ENCODE data around the gene ARAF. TPM values are rescaled to one million over a fixed set of nuclear protein-coding genes. Genes with fewer than 3 reads are reported as not detected.
"Not testable (repeated sequence)": the region's sequence is repeated elsewhere in the genome, so short reads cannot be mapped to it uniquely, and the experiment has no call there.

ARAF gene
- total RNA-seq = 66.8 and 73.9 TPM in 2 replicates
- long read RNA-seq, transcript ARAF-202 (6 exons, 1,271 nt) = major isoform, 14 of 28 reads
- long read RNA-seq, partial matches to known transcripts = 12 of 28 reads
- long read RNA-seq, other reads (novel, unspliced or antisense) = 2 of 28 reads

GRCh38 chrX:47560934-47561658, at the start of gene ARAF:
TSS of gene ARAF (plus strand) at chrX:47561205. CDS start at chrX:47562968, 1,763 bp downstream.
- Mint-ChIP-seq H3K27ac (ENCODE audit: unreplicated experiment) (peak within 1 kb of the TSS; percentile 95), H3K4me1 (ENCODE audit: unreplicated experiment) (peaks cover 19% of the 10 kb centered on the region), H3K9me3 (ENCODE audit: unreplicated experiment) (no peaks in the 10 kb centered on the region), H3K36me3 (ENCODE audit: unreplicated experiment) (peaks cover 6% of the 10 kb centered on the region), H3K4me3 (ENCODE audit: unreplicated experiment) (peak within 1 kb of the TSS; percentile 85), H3K27me3 (ENCODE audit: unreplicated experiment) (no peaks in the 10 kb centered on the region)
- peak; percentile 98 for DNase-seq (ENCODE audit: extremely low spot score, unreplicated experiment)
- TF ChIP-seq, protein P1, sequence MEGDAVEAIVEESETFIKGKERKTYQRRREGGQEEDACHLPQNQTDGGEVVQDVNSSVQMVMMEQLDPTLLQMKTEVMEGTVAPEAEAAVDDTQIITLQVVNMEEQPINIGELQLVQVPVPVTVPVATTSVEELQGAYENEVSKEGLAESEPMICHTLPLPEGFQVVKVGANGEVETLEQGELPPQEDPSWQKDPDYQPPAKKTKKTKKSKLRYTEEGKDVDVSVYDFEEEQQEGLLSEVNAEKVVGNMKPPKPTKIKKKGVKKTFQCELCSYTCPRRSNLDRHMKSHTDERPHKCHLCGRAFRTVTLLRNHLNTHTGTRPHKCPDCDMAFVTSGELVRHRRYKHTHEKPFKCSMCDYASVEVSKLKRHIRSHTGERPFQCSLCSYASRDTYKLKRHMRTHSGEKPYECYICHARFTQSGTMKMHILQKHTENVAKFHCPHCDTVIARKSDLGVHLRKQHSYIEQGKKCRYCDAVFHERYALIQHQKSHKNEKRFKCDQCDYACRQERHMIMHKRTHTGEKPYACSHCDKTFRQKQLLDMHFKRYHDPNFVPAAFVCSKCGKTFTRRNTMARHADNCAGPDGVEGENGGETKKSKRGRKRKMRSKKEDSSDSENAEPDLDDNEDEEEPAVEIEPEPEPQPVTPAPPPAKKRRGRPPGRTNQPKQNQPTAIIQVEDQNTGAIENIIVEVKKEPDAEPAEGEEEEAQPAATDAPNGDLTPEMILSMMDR (IDR thresholded peaks at IDR 0.05) = no peak

- H3K4me3 Mint-ChIP-seq (ENCODE audit: unreplicated experiment) = peak overlapping the region; percentile 51
- H3K36me3 Mint-ChIP-seq (ENCODE audit: unreplicated experiment); H3K27ac Mint-ChIP-seq (ENCODE audit: unreplicated experiment); H3K27me3 Mint-ChIP-seq (ENCODE audit: unreplicated experiment); H3K9me3 Mint-ChIP-seq (ENCODE audit: unreplicated experiment); DNase-seq (ENCODE audit: extremely low spot score, unreplicated experiment); H3K4me1 Mint-ChIP-seq (ENCODE audit: unreplicated experiment): not testable (repeated sequence)
Measured at GRCh38 chrX:47512383-47512782, 48.6 kb upstream of the ARAF start.

GRCh38 chrX:47513034-47513965, 47.7 kb upstream of the ARAF start:
- H3K4me3 Mint-ChIP-seq (ENCODE audit: unreplicated experiment) = peak overlapping the region; percentile 81
- H3K27ac Mint-ChIP-seq (ENCODE audit: unreplicated experiment); H3K9me3 Mint-ChIP-seq (ENCODE audit: unreplicated experiment); H3K27me3 Mint-ChIP-seq (ENCODE audit: unreplicated experiment); DNase-seq (ENCODE audit: extremely low spot score, unreplicated experiment); H3K4me1 Mint-ChIP-seq (ENCODE audit: unreplicated experiment); H3K36me3 Mint-ChIP-seq (ENCODE audit: unreplicated experiment): not testable (repeated sequence)

- Mint-ChIP-seq H3K27ac (ENCODE audit: unreplicated experiment) (no peak overlapping the region), H3K9me3 (ENCODE audit: unreplicated experiment) (no peaks in the 10 kb centered on the region), H3K4me1 (ENCODE audit: unreplicated experiment) (peaks cover 4% of the 10 kb centered on the region), H3K27me3 (ENCODE audit: unreplicated experiment) (peaks cover 6% of the 10 kb centered on the region), H3K4me3 (ENCODE audit: unreplicated experiment) (no peak overlapping the region), H3K36me3 (ENCODE audit: unreplicated experiment) (no peaks in the 10 kb centered on the region)
- DNase-seq (ENCODE audit: extremely low spot score, unreplicated experiment) = no peak
- TF ChIP-seq, protein P1 (IDR thresholded peaks at IDR 0.05) = no peak
Measured at GRCh38 chrX:47514533-47515235, 46.3 kb upstream of the ARAF start.

- Mint-ChIP-seq H3K27me3 (ENCODE audit: unreplicated experiment) (peaks cover 6% of the 10 kb centered on the region), H3K4me3 (ENCODE audit: unreplicated experiment) (no peak overlapping the region), H3K9me3 (ENCODE audit: unreplicated experiment) (no peaks in the 10 kb centered on the region), H3K27ac (ENCODE audit: unreplicated experiment) (no peak overlapping the region), H3K36me3 (ENCODE audit: unreplicated experiment) (no peaks in the 10 kb centered on the region), H3K4me1 (ENCODE audit: unreplicated experiment) (peaks cover 4% of the 10 kb centered on the region)
- DNase-seq (ENCODE audit: extremely low spot score, unreplicated experiment) = no peak
- TF ChIP-seq, protein P1 (IDR thresholded peaks at IDR 0.05) = no peak
Measured at GRCh38 chrX:47515941-47516665, 44.9 kb upstream of the ARAF start.
